GM13976 (cell line): ENCODE measurements around the gene HES1.
"Not testable (repeated sequence)": the region's sequence is repeated elsewhere in the genome, so short reads cannot be mapped to it uniquely, and the experiment has no call there.

ENCODE experiments used
- DNase-seq: peaks from one replicate; pipeline ENCODE4 v3.0.0; 2012; ENCODE audit warnings: low spot score
- CTCF ChIP-seq: IDR thresholded peaks from 2 replicates; pipeline ENCODE4 v1.5.1; 2012; ENCODE audit warnings: borderline replicate concordance, mild to moderate bottlenecking; ENCODE audit not compliant: insufficient read depth; ENCODE audit errors: extremely low read depth, missing control alignments, control extremely low read depth
- in situ Hi-C: fragments of 300-500 bp; cut with MboI; formaldehyde crosslinking; loops from one replicate; pipeline ENCODE4 v1.12.0; 2022; ENCODE audit warnings: low sequenced_read_pairs, mixed read lengths, inconsistent platforms; ENCODE audit not compliant: unreplicated experiment

HES1 gene

DNA sequence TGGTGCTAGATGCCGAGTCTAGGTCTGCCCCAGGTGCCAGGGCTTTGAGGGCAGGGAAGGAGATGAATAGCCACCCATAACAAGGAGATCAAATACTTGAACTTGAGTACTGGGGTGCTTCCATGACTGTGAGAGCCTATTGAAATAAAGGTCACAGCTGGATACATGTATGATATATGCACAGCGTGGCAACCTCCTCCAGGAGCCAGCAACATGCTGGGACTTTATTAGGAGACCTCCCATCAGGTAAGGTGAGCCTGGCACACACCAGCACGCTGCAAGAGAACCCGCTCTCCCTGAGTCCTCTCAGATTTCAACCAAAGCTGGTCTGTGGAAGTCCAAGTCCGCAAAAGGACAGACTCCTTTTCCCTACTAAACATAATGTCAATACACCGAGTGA lies 10.5 kb upstream of the HES1 start:
- DNase-seq: no peak
- no peak for TF ChIP-seq CTCF
- in situ Hi-C loops: loop anchor here (25.0 kb wide), 1 partner anchor 338 kb away; no protein-coding TSS in a partner anchor

DNA sequence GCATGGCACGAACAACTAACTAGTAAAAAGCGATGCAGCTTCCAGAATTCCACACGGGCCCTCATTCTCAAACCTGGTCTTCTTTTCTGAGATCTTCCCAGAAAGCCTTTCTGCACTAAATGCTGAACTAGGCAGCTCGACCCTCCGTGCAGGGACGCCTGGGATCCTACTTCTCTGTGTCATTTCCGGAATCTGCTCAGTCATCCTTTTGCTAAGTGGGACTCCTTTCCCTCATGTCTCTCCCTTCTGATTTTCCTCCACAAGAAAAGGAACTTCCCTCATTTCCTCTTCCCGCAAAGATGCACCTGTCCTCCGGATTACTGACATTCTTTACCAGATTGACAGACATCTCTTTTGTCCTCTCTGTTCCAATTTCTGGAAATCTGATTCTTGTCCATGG lies 9.2 kb upstream of the HES1 start:
- in situ Hi-C loops: loop anchor here (25.0 kb wide), 1 partner anchor 339 kb away; no protein-coding TSS in a partner anchor
- DNase-seq: no peak
- no peak for TF ChIP-seq CTCF

DNA sequence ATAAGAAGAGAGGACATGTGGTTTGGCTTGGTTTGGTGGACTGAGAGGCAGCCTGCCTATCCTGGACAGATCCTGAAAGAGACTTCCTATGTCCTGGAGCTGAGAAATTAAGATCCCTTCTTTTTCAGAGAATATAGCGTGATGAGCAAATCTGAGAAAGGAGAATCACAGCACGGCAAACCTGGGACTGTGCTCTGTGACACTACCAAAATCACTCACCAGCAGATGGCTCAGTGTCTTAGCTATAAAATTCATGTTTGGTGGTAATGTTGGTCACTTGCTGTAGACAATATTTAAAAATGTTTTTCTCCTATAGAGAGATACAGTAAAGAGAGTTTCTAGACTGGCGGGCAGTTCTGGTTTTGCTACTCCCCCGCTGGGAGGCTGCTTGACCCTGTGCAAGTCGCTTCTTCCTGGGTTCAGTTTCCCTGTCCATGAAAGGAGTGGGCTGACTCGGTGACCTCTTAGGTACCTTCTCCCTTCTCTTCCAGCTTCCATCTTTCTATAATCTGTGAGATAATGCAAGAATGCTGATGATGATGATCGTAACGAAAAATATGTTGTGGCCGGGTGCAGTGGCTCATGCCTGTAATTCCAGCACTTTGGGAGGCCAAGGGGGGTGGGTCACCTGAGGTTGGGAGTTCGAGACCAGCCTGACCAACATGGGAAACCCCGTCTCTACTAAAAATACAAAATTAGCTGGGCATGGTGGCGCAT lies 7.6 kb upstream of the HES1 start:
- no peak for DNase-seq
- no peak for TF ChIP-seq CTCF
- in situ Hi-C loops: loop anchor here (25.0 kb wide), 1 partner anchor 341 kb away; no protein-coding TSS in a partner anchor

- in situ Hi-C loops: loop anchor here (25.0 kb wide), 1 partner anchor 342 kb away; no protein-coding TSS in a partner anchor
- DNase-seq: not testable (repeated sequence)
Measured at GRCh38 chr3:194128919-194129295, 7.0 kb upstream of the HES1 start.

- in situ Hi-C loops: loop anchor here (10.0 to 25.0 kb wide), 2 partner anchors 185 to 342 kb away; no protein-coding TSS in a partner anchor
- no peak for DNase-seq
- TF ChIP-seq CTCF: no peak
Measured at GRCh38 chr3:194129581-194130133, 6.3 kb upstream of the HES1 start.

DNA sequence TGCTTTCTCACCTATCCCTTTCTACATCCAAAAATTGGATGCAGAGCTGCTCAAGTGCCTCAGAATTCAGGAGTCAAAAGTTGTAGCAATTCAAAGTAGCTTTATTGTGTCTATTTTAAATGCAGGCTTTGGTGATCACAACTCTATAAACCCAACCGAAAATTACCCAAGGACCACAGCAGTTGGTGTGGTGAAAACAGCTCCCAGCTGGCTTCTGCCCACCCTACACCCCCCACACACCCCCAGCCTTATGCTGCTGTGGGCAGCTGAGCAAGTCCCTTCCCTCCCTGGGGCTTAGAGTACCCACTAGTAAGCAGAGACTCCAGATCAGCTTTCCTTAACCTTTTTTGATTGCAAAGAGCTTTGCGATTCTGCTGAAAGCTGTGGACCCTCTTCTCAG lies 5.8 kb upstream of the HES1 start:
- in situ Hi-C loops: loop anchor here (10.0 to 25.0 kb wide), 2 partner anchors 185 to 343 kb away; no protein-coding TSS in a partner anchor
- TF ChIP-seq CTCF: no peak
- no peak for DNase-seq
